Upper lobe of left lung (tissue), 6 donors: ENCODE results near the gene KRTAP24-1. TPM values are rescaled to one million over a fixed set of nuclear protein-coding genes. Genes with fewer than 3 reads are reported as not detected.

ENCODE experiments used
- ATAC-seq, 2 donors: fragments of 200-7000 bp; cut with Tn5 transposase; one replicate each; pipeline ENCODE4 v1.9.1; 2022; ENCODE audit warnings: mild to moderate bottlenecking in 2 of 2, moderate library complexity in 2 of 2; ENCODE audit not compliant: low FRiP score in 2 of 2
- DNase-seq, 2 donors: peaks; one replicate each; pipeline ENCODE4 v3.0.0-alpha.2; 2019 to 2020
- H3K27ac ChIP-seq, 4 donors: fragments of 200-600 bp; sonication (generic); one replicate each; pipeline ENCODE4 v1.5.1; 2016 to 2019
- H3K27me3 ChIP-seq, 4 donors: fragments of 200-600 bp; sonication (generic); one replicate each; pipeline ENCODE4 v1.5.1; 2017 to 2019
- H3K36me3 ChIP-seq, 4 donors: fragments of 200-600 bp; sonication (generic); one replicate each; pipeline ENCODE4 v1.5.1; 2016 to 2019
- H3K4me1 ChIP-seq, 4 donors: fragments of 200-600 bp; sonication (generic); one replicate each; pipeline ENCODE4 v1.5.1; 2018 to 2019
- H3K4me3 ChIP-seq, 4 donors: fragments of 200-600 bp; sonication (generic); one replicate each; pipeline ENCODE4 v1.5.1; 2017 to 2019; ENCODE audit warnings: mild to moderate bottlenecking in 2 of 4, moderate library complexity in 1 of 4
- H3K9me3 ChIP-seq, 4 donors: fragments of 200-600 bp; sonication (generic); one replicate each; pipeline ENCODE4 v1.5.1; 2018 to 2019
- EP300 ChIP-seq, 4 donors: sonication (generic); formaldehyde crosslinking; IDR thresholded peaks; one replicate each; pipeline ENCODE4 v1.5.1; 2017; ENCODE audit warnings: antibody characterized with exemption in 4 of 4, control low read depth in 2 of 4
- POLR2A ChIP-seq, 4 donors: fragments of 450-650 bp; IDR thresholded peaks; one replicate each; pipeline ENCODE4 v1.5.1; 2016 to 2017; ENCODE audit warnings: antibody characterized with exemption in 4 of 4, mild to moderate bottlenecking in 2 of 4
- POLR2AphosphoS5 ChIP-seq, 2 donors: sonication (generic); formaldehyde crosslinking; IDR thresholded peaks; one replicate each; pipeline ENCODE4 v1.5.1; 2017; ENCODE audit warnings: antibody characterized with exemption in 2 of 2
- WGBS, 2 donors: methylation state at CpG; one replicate each; pipeline ENCODE4 v1.1.5; 2017 to 2018; 5-methylcytosine and 5-hydroxymethylcytosine counted together
- total RNA-seq, 6 donors: library from RNA; depleted of rRNA in 4 of 6; stranded (reverse); fragments of >200 nt in 4 of 6; gene quantifications; one replicate each; pipeline versions ENCODE4 v1.1.0 to v1.2.1, GENCODE V29; 2016 to 2021
- TF ChIP-seq, protein P1 (sequence below), 6 experiments: fragments of 450-650 bp in 4 of 6; fragments of 200-600 bp in 2 of 6; sonication (generic) in 2 of 6; IDR thresholded peaks; one replicate each; pipeline ENCODE4 v1.5.1; 2016 to 2019; ENCODE audit warnings: antibody characterized with exemption in 6 of 6
- donor health status: DM: no; HTN: no; CAD: no; lungs with moderate emphysema.
- donor health status: DM: no; HTN: yes; CAD: no; lungs with severe emphysema.

Gene KRTAP24-1
- total RNA-seq, 6 donors from 2014 or later, result not detected

DNA sequence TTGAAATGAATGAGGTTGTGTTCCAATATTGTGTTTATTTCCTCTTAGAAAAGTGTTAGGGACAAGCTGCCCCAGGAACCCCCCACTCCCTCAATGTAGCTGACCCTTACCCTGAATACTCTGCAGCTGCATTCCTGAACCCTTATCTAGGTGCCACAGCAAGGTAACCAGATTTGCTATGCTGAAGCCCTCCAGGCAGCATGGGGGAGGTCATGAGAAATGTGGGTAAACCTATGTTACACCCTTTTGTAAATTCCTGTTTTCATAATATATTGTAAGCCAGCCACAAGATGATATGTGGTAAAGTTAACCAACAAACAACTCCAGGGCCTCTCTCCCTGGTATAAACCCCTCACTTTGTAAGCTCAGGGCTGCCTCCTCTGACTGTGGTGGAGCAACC lies 39.1 kb downstream of the KRTAP24-1 start:
- no peaks in the 10 kb centered on the region for H3K4me1 ChIP-seq
- TF ChIP-seq, protein P1, sequence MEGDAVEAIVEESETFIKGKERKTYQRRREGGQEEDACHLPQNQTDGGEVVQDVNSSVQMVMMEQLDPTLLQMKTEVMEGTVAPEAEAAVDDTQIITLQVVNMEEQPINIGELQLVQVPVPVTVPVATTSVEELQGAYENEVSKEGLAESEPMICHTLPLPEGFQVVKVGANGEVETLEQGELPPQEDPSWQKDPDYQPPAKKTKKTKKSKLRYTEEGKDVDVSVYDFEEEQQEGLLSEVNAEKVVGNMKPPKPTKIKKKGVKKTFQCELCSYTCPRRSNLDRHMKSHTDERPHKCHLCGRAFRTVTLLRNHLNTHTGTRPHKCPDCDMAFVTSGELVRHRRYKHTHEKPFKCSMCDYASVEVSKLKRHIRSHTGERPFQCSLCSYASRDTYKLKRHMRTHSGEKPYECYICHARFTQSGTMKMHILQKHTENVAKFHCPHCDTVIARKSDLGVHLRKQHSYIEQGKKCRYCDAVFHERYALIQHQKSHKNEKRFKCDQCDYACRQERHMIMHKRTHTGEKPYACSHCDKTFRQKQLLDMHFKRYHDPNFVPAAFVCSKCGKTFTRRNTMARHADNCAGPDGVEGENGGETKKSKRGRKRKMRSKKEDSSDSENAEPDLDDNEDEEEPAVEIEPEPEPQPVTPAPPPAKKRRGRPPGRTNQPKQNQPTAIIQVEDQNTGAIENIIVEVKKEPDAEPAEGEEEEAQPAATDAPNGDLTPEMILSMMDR (IDR thresholded peaks at IDR 0.05), result no peak
- no peak for TF ChIP-seq POLR2AphosphoS5 (IDR thresholded peaks at IDR 0.05)

GRCh38 chr21:30240661-30241060 lies 42.1 kb downstream of the KRTAP24-1 start:
- WGBS, 2 donors, result 53 to 55% methylated on average over 3 of the region's 3 CpGs
- Histone ChIP-seq H3K4me1 (no peaks in the 10 kb centered on the region), H3K36me3 (no peaks in the 10 kb centered on the region), H3K27ac (no peak overlapping the region), H3K27me3 (no peaks in the 10 kb centered on the region), H3K4me3 (no peak overlapping the region), H3K9me3 (no peaks in the 10 kb centered on the region)
- DNase-seq (no peak), ATAC-seq (no peak)
- TF ChIP-seq, protein P1 (IDR thresholded peaks at IDR 0.05), result no peak
- TF ChIP-seq POLR2AphosphoS5 (IDR thresholded peaks at IDR 0.05), result no peak
- TF ChIP-seq POLR2A (IDR thresholded peaks at IDR 0.05), result no peak
- no peak for TF ChIP-seq EP300 (IDR thresholded peaks at IDR 0.05)

More for the DNA sequence above, 39.1 kb downstream of the KRTAP24-1 start:
- no peak overlapping the region for H3K4me3 ChIP-seq
- H3K27me3 ChIP-seq, result no peaks in the 10 kb centered on the region
- no peak overlapping the region for H3K27ac ChIP-seq
- H3K9me3 ChIP-seq, result no peaks in the 10 kb centered on the region
- DNase-seq (no peak), ATAC-seq (no peak)
- no peaks in the 10 kb centered on the region for H3K36me3 ChIP-seq

GRCh38 chr21:30238168-30238567 lies 44.6 kb downstream of the KRTAP24-1 start:
- Histone ChIP-seq H3K4me3 (no peak overlapping the region), H3K27ac (no peak overlapping the region), H3K9me3 (no peaks in the 10 kb centered on the region), H3K4me1 (no peaks in the 10 kb centered on the region), H3K27me3 (no peaks in the 10 kb centered on the region), H3K36me3 (no peaks in the 10 kb centered on the region)
- ATAC-seq, result no peak
- TF ChIP-seq, protein P1 (IDR thresholded peaks at IDR 0.05), result no peak
- TF ChIP-seq POLR2A (IDR thresholded peaks at IDR 0.05), result no peak
- no peak for TF ChIP-seq POLR2AphosphoS5 (IDR thresholded peaks at IDR 0.05)
- TF ChIP-seq EP300 (IDR thresholded peaks at IDR 0.05), result no peak
- WGBS, 2 donors, result 93 to 97% methylated on average over 1 of the region's 1 CpG
- DNase-seq, result no peak

DNA sequence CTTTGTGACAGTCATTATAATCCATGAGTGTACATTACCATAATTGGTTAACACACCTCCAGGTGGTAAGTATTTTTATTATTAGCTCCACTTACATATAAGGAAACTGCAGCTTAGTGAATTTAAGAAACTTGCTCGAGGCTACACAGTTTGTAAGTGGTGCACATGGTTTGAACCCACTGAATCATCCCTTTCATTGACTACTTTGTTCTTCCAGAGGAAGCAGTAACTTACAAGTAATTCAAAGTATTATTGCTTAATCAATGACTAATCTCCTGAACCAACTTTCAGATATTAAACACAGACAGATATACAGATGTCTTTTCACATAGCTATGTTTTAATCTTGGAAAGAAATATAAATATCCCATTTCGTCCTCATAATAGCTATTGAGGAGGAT lies 48.1 kb downstream of the KRTAP24-1 start:
- no peaks in the 10 kb centered on the region for H3K9me3 ChIP-seq
- no peak overlapping the region for H3K27ac ChIP-seq
- H3K36me3 ChIP-seq, result no peaks in the 10 kb centered on the region
- 60 to 69% methylated on average over 2 of the region's 2 CpGs for WGBS, 2 donors
- no peak for ATAC-seq
- H3K4me3 ChIP-seq, result no peak overlapping the region
- no peaks in the 10 kb centered on the region for H3K27me3 ChIP-seq
- no peak for DNase-seq
- TF ChIP-seq POLR2A (IDR thresholded peaks at IDR 0.05) (no peak), POLR2AphosphoS5 (IDR thresholded peaks at IDR 0.05) (no peak), EP300 (IDR thresholded peaks at IDR 0.05) (no peak)
- TF ChIP-seq, protein P1 (IDR thresholded peaks at IDR 0.05), result no peak
- H3K4me1 ChIP-seq, result no peaks in the 10 kb centered on the region

DNA sequence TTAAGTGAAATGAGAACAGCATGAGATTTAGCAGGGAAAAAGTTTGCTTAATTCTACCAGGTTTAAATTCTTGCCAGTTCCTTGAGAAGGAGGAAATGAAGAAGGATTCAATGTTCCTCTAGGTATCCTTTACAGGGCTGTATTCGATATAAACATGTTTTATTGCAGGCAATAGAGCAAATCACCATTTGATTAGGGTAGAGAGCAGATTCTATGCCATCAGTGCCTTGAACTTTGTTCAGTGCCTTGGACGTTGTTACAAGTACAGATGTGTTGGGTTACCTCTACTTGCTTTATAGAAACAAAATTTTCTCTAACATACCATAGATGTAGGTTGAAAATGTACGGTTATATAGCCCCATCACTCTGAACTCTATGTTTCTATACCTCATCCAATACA lies 48.7 kb downstream of the KRTAP24-1 start:
- H3K27me3 ChIP-seq, result no peaks in the 10 kb centered on the region
- no peaks in the 10 kb centered on the region for H3K36me3 ChIP-seq
- 65 to 77% methylated on average over 3 of the region's 3 CpGs for WGBS, 2 donors
- H3K4me1 ChIP-seq, result no peaks in the 10 kb centered on the region
- DNase-seq (no peak), ATAC-seq (no peak)
- H3K4me3 ChIP-seq, result no peak overlapping the region
- no peaks in the 10 kb centered on the region for H3K9me3 ChIP-seq
- TF ChIP-seq EP300 (IDR thresholded peaks at IDR 0.05) (no peak), POLR2A (IDR thresholded peaks at IDR 0.05) (no peak), POLR2AphosphoS5 (IDR thresholded peaks at IDR 0.05) (no peak)
- TF ChIP-seq, protein P1 (IDR thresholded peaks at IDR 0.05), result no peak
- no peak overlapping the region for H3K27ac ChIP-seq
